ENCODE results near the gene ATP6V1G1.

Gene ATP6V1G1

DNA sequence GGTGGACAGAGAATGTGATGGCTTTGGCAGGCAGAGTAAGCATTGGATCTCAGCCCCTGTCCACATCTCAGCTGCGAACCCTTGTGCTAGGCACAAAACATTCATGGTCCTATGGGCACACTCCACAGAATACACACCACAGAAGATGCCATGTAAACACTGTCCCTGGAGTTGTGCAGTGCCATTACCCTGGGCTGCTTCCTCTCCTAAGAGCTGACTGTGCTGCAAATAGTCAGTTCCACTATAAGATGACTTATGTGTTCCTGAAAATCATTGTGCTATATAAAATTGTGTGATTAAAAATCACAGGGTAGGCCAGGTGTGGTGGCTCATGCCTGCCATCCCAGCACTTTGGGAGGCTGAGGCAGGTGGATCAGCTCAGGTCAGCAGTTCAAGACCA is 31.9 kb upstream of the ATP6V1G1 start:
- no peaks in the 10 kb centered on the region for H3F3A ChIP-seq (ENCODE audit: insufficient read depth)
- H3K9me3 ChIP-seq (ENCODE audit: insufficient read depth, low read length), result no peaks in the 10 kb centered on the region

DNA sequence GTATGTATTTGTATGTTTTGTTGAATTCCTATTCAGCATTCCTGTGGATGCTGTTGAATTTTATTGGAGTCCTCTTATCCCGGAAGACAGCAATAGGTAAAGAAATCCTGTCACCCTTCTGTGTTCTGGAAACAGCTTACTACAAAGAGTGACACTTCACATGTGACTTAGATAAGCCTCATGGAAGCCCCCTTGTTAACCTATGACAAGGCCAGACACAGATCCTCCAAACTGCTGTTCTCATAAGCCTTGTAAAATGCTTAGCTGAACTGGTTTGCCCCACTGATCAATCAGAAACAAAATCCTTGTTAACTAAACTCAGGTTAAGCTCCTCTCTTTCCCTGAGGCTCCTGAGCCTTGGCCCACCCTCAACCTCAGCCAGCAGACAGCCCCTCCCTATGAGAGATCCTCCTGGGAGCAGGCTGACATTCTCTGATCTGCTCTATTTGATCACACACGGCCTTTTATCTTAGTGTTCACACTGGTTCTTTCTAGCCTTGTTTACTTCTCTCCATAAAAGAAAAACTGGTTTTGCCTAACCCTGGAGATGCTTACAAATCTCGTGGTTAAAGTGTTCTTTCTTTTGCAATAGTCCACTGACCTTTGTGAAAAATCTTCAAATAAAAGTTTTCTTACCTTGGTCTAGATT is 29.4 kb upstream of the ATP6V1G1 start:
- Histone ChIP-seq H3K9ac (ENCODE audit: low read length) (no peak overlapping the region), H3K9me2 (replicated peaks; ENCODE audit: insufficient read depth, low read length) (no peaks in the 10 kb centered on the region), H3K4me2 (ENCODE audit: low read depth, low read length, poor library complexity, severe bottlenecking) (no peak overlapping the region), H3K9me3 (ENCODE audit: insufficient read depth, low read length) (no peaks in the 10 kb centered on the region), H3F3A (ENCODE audit: insufficient read depth) (no peaks in the 10 kb centered on the region), H3K4me3 (ENCODE audit: insufficient read depth, low read length, poor library complexity, severe bottlenecking) (no peak overlapping the region), H2AFZ (ENCODE audit: low read depth, low read length, severe bottlenecking) (no peak overlapping the region), H4K20me1 (ENCODE audit: low read depth, low read length) (no peaks in the 10 kb centered on the region), H3K27me3 (ENCODE audit: low read length) (no peaks in the 10 kb centered on the region), H3K36me3 (ENCODE audit: low read length) (no peaks in the 10 kb centered on the region), H3K79me2 (ENCODE audit: insufficient read depth, low read length) (no peaks in the 10 kb centered on the region), H3K27ac (ENCODE audit: low read depth, low read length) (no peak overlapping the region)
- TF ChIP-seq, protein P1, sequence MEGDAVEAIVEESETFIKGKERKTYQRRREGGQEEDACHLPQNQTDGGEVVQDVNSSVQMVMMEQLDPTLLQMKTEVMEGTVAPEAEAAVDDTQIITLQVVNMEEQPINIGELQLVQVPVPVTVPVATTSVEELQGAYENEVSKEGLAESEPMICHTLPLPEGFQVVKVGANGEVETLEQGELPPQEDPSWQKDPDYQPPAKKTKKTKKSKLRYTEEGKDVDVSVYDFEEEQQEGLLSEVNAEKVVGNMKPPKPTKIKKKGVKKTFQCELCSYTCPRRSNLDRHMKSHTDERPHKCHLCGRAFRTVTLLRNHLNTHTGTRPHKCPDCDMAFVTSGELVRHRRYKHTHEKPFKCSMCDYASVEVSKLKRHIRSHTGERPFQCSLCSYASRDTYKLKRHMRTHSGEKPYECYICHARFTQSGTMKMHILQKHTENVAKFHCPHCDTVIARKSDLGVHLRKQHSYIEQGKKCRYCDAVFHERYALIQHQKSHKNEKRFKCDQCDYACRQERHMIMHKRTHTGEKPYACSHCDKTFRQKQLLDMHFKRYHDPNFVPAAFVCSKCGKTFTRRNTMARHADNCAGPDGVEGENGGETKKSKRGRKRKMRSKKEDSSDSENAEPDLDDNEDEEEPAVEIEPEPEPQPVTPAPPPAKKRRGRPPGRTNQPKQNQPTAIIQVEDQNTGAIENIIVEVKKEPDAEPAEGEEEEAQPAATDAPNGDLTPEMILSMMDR (IDR thresholded peaks at IDR 0.05; ENCODE audit: insufficient read depth, low read length, poor library complexity, severe bottlenecking), result no peak
- TF ChIP-seq EZH2phosphoT487 (conservative IDR thresholded peaks at IDR 0.05; ENCODE audit: low read length), result no peak

More for the DNA sequence above, 31.9 kb upstream of the ATP6V1G1 start:
- TF ChIP-seq, protein P1 (IDR thresholded peaks at IDR 0.05; ENCODE audit: insufficient read depth, low read length, poor library complexity, severe bottlenecking), result no peak
- TF ChIP-seq EZH2phosphoT487 (conservative IDR thresholded peaks at IDR 0.05; ENCODE audit: low read length), result no peak
- no peak overlapping the region for H3K9ac ChIP-seq (ENCODE audit: low read length)
- no peak overlapping the region for H2AFZ ChIP-seq (ENCODE audit: low read depth, low read length, severe bottlenecking)
- H3K4me2 ChIP-seq (ENCODE audit: low read depth, low read length, poor library complexity, severe bottlenecking), result no peak overlapping the region
- H3K4me3 ChIP-seq (ENCODE audit: insufficient read depth, low read length, poor library complexity, severe bottlenecking), result no peak overlapping the region
- no peak overlapping the region for H3K27ac ChIP-seq (ENCODE audit: low read depth, low read length)
- no peaks in the 10 kb centered on the region for H3K27me3 ChIP-seq (ENCODE audit: low read length)
- H3K79me2 ChIP-seq (ENCODE audit: insufficient read depth, low read length), result no peaks in the 10 kb centered on the region
- no peaks in the 10 kb centered on the region for H3K36me3 ChIP-seq (ENCODE audit: low read length)
- no peaks in the 10 kb centered on the region for H3K9me2 ChIP-seq (replicated peaks; ENCODE audit: insufficient read depth, low read length)
- H4K20me1 ChIP-seq (ENCODE audit: low read depth, low read length), result no peaks in the 10 kb centered on the region

DNA sequence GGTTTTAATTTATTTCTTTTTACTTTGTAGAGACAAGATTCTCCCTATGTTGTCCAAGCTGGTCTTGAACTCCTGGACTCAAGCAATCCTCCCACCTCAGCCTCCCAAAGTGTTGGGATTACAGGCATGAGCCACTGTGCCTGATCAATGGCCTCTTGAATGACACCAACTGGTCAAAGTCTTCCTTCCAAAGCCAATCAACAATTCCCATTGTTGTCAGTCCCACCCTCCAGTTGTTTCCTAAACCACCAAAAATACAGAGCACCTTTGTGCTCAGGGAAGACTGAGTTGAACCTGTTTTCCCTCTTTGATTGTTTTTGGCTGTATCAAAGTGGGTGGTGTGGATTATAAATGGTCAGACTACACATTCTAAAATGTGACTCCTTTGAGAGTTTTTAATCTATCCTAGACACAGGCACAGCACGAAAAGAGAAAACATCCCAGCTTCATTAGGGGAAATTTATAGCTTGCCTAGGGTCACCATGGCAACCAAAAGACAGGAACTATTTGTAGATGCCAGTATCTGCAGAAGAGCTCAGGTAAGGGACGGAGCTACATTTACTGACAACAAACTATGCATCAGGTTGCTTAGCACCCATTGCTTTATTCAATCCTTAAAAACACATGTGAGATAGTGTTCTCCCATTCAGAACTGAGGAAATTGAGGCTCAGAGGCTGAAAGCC is 27.6 kb upstream of the ATP6V1G1 start:
- H2AFZ ChIP-seq (ENCODE audit: low read depth, low read length, severe bottlenecking), result no peak overlapping the region
- H3K9ac ChIP-seq (ENCODE audit: low read length), result no peak overlapping the region
- H4K20me1 ChIP-seq (ENCODE audit: low read depth, low read length), result no peaks in the 10 kb centered on the region
- H3K4me2 ChIP-seq (ENCODE audit: low read depth, low read length, poor library complexity, severe bottlenecking), result no peak overlapping the region
- TF ChIP-seq EZH2phosphoT487 (conservative IDR thresholded peaks at IDR 0.05; ENCODE audit: low read length), result no peak
- TF ChIP-seq, protein P1 (IDR thresholded peaks at IDR 0.05; ENCODE audit: insufficient read depth, low read length, poor library complexity, severe bottlenecking), result no peak
- no peaks in the 10 kb centered on the region for H3K27me3 ChIP-seq (ENCODE audit: low read length)
- H3K4me3 ChIP-seq (ENCODE audit: insufficient read depth, low read length, poor library complexity, severe bottlenecking), result no peak overlapping the region
- no peaks in the 10 kb centered on the region for H3K9me2 ChIP-seq (replicated peaks; ENCODE audit: insufficient read depth, low read length)
- no peaks in the 10 kb centered on the region for H3K79me2 ChIP-seq (ENCODE audit: insufficient read depth, low read length)
- H3K36me3 ChIP-seq (ENCODE audit: low read length), result no peaks in the 10 kb centered on the region
- H3F3A ChIP-seq (ENCODE audit: insufficient read depth), result no peaks in the 10 kb centered on the region
- H3K9me3 ChIP-seq (ENCODE audit: insufficient read depth, low read length), result no peaks in the 10 kb centered on the region
- H3K27ac ChIP-seq (ENCODE audit: low read depth, low read length), result no peak overlapping the region
